ENCODE data around the gene MORF4L1.
"Not testable (repeated sequence)": the region's sequence is repeated elsewhere in the genome, so short reads cannot be mapped to it uniquely, and the experiment has no call there.

MORF4L1 gene

DNA sequence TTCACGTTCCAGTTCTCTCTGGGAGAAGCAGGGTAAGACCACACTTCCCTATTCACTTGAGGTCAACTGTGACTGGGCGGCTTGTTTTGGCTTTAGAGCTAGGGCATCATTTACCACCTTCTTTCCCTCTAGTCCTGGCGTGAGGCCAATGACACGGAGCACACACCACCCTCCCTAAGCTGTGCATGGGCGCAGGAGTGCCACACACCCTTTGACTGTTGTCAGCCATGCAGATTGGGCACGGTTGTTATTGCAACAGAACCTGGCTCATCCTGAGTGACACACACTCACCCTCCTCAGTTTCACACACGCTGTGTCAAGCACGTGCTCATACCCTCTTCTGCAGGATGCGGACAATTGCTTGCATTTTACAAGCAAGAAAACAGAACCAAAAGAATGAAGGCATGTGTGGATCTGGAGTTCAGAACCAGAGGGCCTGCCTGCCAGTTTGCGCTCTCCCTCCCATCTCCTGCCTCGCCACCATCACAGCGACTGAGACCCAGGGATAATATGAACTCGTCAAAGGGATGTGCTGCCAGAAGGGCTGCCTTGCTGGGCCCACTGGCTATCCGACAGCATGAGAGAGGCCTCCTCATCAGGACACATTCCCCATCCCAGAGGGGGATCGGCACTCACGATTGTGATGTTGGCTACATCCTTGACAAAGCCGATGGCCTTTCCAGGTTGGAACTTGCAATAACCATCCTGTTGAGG, 54.5 kb downstream of the MORF4L1 start:
- no peak for DNase-seq (ENCODE audit: low read depth)

DNA sequence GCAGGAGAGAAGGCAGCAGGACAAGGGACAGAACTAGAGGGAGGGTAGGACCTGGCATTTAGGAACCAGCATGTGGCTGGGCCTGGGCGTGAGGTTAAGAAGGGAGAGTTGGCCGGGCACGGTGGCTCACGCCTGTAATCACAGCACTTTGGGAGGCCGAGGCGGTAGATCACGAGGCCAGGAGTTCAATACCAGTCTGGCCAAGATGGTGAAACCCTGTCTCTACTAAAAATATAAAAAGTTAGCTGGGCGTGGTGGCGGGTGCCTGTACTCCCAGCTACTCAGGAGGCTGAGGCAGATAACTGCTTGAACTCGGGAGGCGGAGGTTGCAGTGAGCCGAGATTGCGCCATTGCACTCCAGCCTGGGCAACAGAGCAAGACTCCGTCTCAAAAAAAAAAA, 55.5 kb downstream of the MORF4L1 start:
- DNase-seq (ENCODE audit: low read depth), result not testable (repeated sequence)

DNA sequence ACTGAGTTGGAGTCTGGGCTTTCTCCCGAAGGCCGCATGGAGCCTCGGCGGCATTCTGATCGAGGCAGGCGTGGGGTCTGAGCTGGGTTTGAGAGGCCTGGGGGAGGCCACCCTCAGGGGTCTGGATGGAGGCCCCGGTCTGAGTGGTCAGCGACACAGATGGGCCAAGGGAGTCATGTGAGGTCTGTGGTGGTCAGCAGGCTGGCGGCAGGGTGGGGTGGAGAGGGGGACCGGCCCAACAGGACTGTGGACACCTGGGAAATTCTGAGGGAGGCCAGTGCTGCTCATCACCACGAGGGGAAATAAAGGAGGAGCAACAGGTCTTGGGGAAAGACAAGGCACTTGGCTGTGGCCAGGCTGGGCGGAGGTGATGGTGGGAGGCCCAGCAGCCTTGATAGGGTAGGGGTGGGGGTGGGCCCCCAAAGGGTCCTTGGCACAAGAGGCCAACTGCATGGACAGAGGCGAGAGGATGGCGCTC, 56.0 kb downstream of the MORF4L1 start:
- DNase-seq (ENCODE audit: low read depth), result no peak

DNA sequence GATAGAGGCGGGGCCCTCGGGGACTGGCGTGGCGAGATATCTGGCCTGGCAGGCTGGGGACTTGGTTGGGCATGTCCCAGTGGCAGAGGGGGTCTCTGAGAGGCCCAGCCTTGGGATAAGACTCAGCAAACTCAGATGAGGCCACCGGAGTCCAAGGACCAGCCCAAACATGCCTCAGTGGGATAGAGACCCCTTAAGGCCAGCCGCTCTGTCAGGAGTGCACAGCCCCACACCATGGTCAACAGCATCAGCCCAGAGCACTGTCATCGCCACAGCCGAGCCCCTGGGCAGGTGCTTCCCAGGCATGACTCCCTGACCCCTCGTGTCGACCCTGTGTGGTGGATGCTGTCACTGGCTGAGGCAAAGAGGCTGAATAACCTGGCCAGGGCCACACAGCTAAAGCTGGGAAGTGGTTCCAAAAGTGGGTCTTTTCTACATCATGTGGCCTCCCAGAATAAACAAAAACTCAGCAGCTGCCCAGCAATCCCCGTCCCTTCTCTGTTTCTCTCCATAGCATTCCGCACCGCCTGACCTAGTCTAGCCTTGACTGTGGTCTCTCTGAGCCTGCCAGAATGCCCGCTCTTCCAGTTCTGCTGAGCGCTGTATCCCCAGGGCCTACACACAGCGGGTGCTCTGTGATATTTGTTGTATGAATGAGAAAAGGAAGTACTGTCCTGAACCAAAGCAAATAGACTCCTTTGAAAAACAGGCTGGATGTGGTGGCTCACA, 57.0 kb downstream of the MORF4L1 start:
- DNase-seq (ENCODE audit: low read depth), result no peak

DNA sequence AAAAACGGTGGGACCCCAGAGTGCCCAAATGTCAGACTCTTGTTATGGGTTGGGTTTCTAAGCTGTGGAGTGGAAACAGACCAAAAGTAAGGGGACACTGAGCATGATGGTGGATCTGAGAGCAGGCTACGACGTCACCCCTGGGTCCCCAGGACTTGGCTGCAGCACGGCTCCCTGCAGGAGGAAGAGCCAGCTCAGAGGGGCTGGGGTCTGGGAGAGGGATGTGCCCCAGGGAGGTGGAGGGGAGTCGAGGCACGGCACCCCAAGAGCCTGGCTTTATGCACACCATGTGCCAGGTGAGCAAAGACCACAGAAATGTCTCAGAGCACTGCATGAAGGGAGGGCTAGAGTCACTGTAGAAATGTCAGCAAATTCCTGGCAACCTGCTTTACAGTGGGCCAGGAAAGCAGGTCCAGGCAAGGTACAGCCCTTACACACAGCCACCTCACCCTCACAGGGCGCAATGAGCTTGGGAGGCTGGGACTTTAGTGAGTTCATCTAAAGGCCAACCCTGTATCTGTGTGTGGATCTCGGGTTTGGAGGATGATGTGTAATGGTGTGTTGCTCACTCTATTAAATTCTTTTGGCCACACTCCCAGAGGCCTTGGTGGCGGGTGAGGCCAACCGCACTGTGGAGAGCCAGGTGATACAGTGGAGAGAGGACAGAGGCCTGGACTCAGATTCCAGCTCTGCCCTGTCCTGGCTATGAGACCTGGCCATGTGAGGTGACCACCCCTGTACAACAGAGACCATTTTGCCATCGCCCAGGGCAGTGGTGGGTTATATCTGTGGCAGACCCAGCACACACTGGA, 58.1 kb downstream of the MORF4L1 start:
- DNase-seq (ENCODE audit: low read depth), result no peak

DNA sequence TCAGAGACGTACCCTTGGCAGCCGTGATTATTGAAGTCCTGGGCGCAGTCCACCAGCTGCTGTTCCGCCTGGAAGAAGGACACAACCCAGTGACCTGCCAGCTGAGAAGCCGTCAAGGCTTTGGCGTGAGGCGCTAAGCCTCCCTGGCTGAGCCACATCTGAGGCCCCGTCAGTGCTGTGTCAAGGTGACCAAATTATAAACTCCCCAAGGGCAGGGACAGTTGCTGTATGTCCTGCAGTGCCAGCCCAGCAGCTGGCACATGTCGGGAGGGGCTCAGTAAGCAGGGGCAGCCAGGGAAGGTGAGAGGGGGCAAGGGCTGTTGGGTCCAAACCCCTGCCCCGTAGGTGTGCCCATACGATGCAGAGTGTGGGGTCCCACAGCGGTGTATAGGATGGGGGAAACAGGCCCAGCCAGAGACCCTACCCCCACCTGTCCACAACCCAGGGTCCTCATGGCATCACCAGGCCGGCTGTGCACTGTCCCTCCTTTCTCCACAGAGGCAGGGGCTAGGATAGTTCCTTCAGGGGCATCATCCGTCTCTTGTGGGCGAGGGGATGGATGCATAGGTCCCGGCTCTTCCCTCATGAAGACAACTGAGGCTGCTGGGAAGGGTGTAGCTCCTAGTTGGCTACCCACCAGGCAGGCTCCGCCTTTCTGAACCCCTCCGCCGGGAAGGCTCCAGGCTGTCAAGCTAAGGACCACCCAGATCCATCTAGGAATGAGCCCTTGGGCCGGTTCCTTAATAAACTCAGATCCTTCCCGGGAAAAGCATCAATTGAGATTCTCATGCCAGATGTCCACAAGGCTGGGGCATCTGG, 59.0 kb downstream of the MORF4L1 start:
- no peak for DNase-seq (ENCODE audit: low read depth)

DNA sequence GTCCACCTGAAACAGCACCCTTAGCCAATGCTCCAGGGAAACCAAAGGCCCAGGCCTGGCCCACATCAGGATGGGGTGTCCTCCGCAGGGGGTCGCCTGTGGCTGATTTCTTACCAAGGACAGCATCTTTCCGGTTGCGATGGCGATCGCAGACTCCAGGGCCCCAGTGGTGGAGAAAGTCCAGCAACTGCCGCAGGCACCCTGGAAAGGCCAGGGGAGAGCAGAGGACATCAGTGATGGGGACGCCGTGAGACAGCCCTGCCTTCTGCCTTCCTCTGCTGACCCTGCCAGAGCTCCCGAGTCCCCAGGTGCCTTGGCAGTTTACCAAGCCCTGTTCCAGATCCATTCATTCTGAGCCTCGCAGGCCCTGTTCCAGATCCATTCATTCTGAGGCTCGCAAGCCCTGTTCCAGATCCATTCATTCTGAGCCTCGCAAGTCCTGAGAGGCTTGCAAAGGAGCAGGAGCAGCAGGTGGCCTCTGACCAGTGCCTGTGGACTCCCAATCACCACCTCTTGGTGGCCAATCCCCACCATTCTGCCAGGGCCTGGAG, 59.6 kb downstream of the MORF4L1 start:
- DNase-seq (ENCODE audit: low read depth), result no peak

DNA sequence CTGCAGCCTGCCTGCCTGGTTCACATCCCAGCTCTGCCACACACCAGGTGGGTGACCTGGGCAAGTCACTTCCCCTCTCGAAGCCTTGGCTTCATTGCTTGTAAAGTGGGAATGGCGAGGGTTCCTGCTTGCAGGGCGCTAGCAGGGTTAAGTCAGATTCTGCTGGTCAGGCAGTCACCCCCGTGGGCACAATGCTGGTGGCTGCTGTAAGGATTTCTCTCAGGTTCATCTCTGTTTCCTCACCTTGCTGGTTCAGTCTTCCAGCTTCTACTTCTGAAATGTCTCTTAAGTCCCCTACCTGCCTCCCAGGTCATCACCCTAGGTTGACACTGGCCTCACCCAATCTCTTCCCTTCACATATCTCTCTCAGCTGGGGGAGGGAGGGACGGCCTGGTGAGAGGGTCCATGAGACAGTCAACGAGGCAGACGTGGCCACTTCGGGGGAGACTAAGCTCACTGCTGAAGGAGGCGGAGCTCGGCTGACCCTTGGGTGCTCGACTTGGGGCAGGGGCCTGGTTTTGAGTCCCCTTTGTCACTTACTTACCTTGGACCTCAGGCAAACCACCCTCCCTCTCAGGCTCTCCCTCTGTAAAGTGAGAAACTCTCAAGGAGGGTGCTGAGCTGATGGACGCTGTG, 60.6 kb downstream of the MORF4L1 start:
- DNase-seq (ENCODE audit: low read depth), result no peak

DNA sequence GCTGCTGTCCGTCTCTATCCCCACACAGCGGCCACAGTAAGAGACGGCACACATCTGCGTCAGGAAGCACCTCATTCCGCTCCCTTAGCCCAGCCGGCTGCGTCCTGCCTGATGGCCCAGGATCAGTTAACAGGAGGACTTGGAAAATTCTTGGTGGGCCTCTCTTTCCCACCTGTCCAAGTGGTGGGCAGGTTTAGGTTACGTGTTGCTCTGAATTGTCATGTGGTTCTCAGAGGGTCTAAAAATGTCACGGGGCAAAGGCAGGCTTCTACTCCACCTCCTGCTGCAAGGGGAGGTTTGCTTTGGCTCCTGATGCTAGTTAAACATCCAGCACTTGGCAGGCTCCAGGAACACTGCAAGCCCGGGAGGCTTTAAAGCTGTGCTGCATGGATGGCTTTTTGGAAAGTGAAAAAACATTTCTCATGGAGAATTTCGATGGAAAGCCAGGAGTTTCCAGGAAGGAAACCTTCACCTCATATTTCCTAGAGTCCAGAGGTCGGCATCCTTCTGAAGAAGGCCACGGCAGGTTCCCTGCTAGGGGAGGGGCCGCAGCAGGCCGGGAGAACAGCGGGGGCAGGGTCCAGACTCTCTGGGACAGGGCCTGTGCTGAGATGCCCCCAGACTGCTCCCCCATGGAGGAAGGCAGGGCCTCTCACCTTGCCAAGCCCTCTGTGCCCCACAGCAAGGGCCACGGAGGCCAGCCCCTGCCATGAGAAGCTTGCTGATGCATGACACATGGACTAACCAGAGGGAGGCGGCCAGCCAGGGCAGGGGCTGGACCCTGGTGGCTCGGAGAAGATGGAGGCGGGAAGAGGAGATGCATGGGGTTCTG, 61.3 kb downstream of the MORF4L1 start:
- DNase-seq (ENCODE audit: low read depth), result no peak

DNA sequence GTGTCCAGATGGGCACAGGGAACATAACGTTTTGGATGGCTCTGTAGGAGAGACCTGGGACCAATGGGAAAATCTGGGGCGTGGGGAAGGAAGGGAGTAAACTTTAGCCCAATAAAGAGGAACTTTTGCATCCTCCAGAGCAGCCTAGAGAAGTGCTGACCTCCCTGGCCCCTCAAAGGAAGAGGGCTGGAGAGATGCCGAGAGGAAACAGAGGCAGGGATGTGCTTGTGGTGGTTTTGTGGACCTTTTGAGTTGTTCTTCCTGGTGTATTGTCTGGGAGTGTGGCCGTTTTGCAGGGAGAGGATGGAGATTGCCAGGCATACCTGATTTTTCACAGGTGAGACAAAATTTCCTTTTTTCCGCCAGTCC, 61.9 kb downstream of the MORF4L1 start:
- no peak for DNase-seq (ENCODE audit: low read depth)

DNA sequence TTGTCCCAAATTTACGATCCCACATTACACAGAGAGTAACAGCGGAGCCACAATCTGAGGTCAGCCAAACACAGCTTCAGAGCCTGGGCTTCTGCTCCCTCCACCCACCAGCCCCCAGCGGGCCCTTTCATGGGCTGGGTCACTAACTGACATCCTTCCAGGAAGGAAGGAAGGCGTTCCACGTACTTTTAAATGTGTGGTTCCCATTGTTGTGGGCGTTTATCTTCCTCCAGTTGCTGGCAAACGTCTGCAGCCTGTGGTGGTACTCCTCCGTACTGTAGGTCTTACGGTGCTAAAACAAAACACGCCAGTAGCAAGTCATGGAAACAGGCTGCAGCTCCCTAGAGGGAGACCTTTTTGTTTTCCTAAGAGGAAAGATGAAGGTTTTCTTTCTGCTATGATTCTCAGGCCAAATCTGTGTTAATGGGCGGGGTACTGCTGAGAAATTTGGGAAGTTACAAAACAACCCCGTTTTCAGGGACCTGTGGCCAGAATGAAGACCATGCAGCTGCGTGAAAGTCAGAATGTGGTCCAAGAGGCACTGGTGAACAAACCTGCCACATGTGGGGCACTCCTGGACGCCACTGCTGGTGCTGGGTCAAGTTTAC, 64.5 kb downstream of the MORF4L1 start:
- no peak for DNase-seq (ENCODE audit: low read depth)

DNA sequence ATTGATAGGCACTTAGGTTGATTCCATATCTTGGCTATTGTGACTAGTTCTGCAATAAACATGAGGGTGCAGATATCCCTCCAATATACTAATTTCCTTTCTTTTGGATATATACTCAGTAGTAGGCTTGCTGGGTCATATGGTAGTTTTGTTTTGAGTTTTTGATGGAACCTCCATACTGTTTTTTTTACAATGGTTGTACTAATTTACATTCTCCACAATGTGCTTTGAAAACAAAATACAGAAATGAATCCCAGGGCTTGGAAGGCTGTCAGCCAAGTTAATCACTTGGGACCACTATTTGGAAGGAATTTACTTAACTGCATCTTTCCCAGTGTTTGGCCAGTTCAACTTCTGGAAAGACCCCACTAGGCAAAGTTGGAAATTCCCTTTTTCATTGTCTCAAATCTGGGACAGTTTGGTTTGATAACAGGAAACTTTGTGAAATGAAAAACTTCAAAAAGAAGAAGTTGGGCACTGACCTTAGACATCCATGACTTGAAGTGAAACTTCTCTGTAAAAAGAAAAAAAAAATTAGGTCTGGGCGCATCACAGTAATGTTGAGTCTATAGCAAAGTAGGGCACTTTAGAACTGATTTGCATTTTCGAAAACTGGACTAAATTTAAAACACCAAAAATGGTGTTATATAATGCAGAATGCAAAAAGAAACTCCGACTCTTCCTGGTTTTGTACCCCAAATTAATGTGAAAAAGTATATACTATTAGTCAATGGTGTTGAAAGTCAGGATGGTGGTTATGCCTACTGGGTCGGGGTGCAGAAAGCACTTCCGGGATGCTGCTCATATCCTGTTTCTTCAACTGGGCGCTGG, 66.2 kb downstream of the MORF4L1 start:
- no peak for DNase-seq (ENCODE audit: low read depth)

DNA sequence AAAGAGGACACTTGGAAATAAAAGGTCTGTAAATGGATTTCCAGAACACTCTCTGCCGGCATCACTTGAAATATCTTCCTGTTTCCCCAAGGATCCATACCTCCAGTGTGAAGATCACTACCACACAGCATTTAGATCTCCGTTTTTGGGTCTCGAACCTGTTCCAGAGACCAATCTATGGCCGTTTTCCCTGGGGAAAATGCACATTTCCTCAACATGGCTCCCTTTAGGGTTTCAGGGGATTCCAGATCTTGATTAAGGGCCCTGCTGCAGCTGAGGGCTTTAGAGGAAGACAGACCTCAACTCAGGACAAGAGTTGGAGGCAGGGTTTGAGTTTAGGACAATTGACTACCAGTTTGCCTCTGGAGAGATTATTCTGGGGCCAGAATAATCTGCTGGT, 70.1 kb downstream of the MORF4L1 start:
- DNase-seq (ENCODE audit: low read depth), result no peak

DNA sequence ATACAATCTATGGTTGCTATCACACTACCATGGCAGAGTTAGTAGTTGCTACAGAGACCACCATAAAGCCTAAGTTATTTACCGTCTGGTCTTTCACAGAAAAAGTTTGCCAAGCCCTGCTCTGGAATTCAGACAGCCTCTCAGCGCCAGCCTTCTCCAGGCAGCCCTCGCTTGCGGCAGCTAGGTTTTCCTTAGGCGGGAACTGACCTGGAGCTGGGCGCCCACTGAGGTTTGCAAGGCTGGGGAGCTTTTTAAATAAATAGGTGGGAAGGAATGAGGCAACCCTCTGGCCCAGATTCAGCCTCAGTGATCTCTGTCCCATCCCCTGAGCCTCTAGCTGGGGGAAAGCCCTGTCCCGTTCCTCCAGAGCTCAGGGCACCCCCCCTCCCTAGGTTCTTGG, 71.0 kb downstream of the MORF4L1 start:
- no peak for DNase-seq (ENCODE audit: low read depth)

DNA sequence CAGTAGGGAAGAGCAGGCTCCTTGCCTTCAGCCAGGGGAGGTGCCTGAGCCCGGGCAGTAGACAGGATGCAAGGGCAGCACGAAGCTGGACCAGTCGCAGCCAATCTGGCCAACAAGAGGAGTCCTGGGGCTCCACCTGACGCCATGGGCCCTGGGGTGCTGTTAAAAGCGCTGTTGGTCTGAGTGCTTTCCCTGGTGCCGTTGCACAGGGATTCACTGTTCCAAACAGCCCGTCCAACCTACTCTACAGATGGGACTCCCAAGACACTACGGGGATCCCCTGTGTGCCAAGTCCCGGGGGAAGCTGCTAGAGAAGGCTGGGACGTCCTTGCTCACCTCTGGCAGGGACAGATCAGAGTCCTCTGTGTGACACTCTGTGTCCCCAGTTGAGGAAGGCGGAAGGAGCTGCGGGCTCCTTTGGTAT, 71.5 kb downstream of the MORF4L1 start:
- no peak for DNase-seq (ENCODE audit: low read depth)

DNA sequence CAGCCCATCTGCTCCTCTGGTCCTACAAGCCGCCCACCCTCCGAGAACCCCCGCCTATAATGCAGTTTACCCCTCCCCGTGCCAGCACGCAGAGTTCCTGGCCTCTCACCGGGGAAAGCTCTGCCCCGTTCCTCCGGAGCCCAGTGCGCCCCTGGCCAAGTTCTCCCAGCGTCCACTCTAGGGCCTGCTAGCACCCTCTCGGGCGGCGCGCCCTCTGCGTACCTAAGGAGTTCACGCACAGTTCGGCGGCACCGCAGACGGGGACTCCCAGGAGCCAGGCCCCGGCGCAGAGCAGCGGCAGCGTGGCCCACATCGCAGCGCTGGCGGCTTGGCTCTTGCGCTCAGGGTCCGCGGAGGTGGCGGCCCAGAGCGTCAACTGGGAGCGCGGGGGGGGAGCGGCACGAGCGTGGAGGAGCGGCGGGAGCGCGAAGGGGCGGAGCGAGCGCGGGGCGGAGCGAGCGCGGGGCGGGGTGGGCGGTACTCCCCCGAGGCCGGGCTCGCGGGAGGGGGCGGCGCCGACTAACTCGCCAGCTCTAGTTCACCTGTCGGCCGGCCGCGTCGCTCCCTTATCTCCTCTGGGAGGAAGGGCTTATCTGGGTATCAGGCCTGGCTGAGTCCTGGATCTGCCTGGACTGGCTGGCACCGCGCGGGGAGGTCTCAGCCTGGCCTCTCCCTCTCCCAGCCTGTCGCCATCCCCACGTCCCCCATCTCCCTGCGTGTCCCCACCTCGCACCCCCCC, 72.1 kb downstream of the MORF4L1 start, which contains the start of gene CTSH:
TSS of gene CTSH (minus strand) at position 378 of the 739 bp plus-strand sequence. CDS start at position 313, 65 bp downstream.
- peak; percentile 58 for DNase-seq (ENCODE audit: low read depth)

DNA sequence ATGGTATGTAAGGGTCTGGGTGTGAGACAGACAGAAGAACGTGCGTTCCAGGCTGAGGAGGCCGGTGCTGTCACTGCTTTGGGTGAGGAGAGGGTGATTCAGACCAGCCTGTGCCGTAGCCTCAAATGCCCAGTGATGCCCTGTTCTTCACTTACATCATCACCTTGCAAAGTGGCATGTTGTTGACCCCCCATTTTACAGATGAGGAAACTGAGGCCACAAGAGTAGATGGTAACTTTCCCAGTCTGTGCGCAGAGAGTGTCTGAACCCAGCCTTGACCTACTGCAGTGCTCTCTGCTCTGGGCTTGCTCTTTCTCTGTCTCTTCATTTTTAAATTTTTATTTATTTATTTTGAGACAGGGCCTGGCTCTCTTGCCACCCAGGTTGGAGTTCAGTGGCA, 73.8 kb downstream of the MORF4L1 start:
- no peak for DNase-seq (ENCODE audit: low read depth)

DNA sequence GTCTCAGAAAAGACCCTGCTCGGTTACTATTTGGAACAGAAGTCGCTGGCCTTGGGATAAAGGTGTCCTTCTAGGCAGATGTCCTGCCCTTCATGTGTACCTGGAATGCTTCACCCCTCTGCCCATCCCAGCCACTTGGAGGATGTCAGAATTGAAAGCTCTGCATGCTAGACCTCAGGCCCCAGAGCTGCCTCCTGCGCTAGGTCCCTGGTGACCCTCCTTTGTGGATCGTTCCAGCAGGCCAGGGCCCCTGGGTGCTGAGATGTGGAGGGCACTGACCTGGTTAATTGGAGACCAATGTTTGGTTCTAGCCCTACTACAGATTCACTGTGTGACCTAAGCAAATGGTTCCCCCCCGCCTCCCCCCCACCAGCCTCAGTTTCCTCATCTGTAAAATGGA, 74.8 kb downstream of the MORF4L1 start:
- no peak for DNase-seq (ENCODE audit: low read depth)

Measured in activated T-cell treated with anti-CD3 and anti-CD28 coated beads for 1 hour (primary cell).